C4-2B (cell line): ENCODE measurements around the gene ATP2A1.
"Not testable (repeated sequence)": the region's sequence is repeated elsewhere in the genome, so short reads cannot be mapped to it uniquely, and the experiment has no call there.

Source experiments
- CTCF ChIP-seq: fragments of 450-650 bp; conservative IDR thresholded peaks from 2 replicates; pipeline ENCODE4 v1.5.1; 2017; ENCODE audit warnings: mild to moderate bottlenecking
- ZFX ChIP-seq: fragments of 450-650 bp; IDR thresholded peaks from 2 replicates; pipeline ENCODE4 v1.6.1; 2017

GRCh38 chr16:28867646-28868045, 10.6 kb upstream of the ATP2A1 start:
- not testable (repeated sequence) for TF ChIP-seq CTCF, ZFX
